K562 (cell line): ENCODE data around the gene LPCAT1. TPM values are rescaled to one million over a fixed set of nuclear protein-coding genes. Genes with fewer than 3 reads are reported as not detected.

Experiments
- ATAC-seq: fragments of 200-7000 bp; cut with Tn5 transposase; 3 replicates; pipeline ENCODE4 v1.9.1; 2020; ENCODE audit warnings: moderate library complexity
- BruUV-seq: library from RNA; stranded (reverse); fragments of 400-500 nt; replicated peaks from 2 replicates; lab custom pipeline; 2021; lab: Mats Ljungman, UMichigan
- CTCF ChIA-PET: fragments of 300-600 bp; formaldehyde crosslinking; extraction: SDS; loops from one replicate; lab custom pipeline; 2021; ENCODE audit warnings: low intra/inter-chr PET ratio; lab: Yijun Ruan, JAX
- POLR2A ChIA-PET: fragments of 300-600, 350-650 bp; sonication (Branson Sonifier 250); formaldehyde crosslinking; extraction: SDS; loops from one replicate; lab custom pipeline; 2021; ENCODE audit warnings: antibody characterized with exemption, inconsistent platforms; lab: Yijun Ruan, JAX
- DNase-seq, 4 experiments: peaks; one replicate each; pipeline versions ENCODE4 v3.0.0 to v3.0.0-alpha.2; 2011 to 2018; ENCODE audit warnings: low spot score in 3 of 4, mixed read lengths in 3 of 4; ENCODE audit errors: extremely low read depth in 1 of 4
- FAIRE-seq: peaks from 2 replicates; lab custom pipeline; 2011; peaks lifted over from hg19 to GRCh38; lab: Jason Lieb, UNC
- H2AFZ ChIP-seq: 2 replicates; pipeline ENCODE4 v1.6.0; 2011; ENCODE audit warnings: low read depth, low read length, control low read depth, inconsistent platforms
- H3K27ac ChIP-seq: fragments of 200-600 bp; 3 replicates; pipeline ENCODE4 v1.8.0; 2011; ENCODE audit warnings: low read depth, mild to moderate bottlenecking, control low read depth, inconsistent platforms, low read length, moderate library complexity, mixed read lengths; ENCODE audit errors: extremely low read depth
- H3K27me3 ChIP-seq, 2 experiments: fragments of 300-600 bp in 1 of 2; 2 replicates in 1 of 2; 3 replicates in 1 of 2; pipeline versions ENCODE4 v1.6.0 to v1.8.0; 2011; ENCODE audit warnings: inconsistent platforms in 2 of 2, low read length in 2 of 2, mild to moderate bottlenecking in 1 of 2, mixed read lengths in 1 of 2, moderate library complexity in 1 of 2; ENCODE audit not compliant: control insufficient read depth in 2 of 2, insufficient read depth in 2 of 2
- H3K36me3 ChIP-seq: fragments of 300-600 bp; 3 replicates; pipeline ENCODE4 v1.8.0; 2011; ENCODE audit warnings: mild to moderate bottlenecking, low read length, inconsistent platforms; ENCODE audit not compliant: control insufficient read depth, insufficient read depth
- H3K4me1 ChIP-seq, 2 experiments: fragments of 200-600 bp in 1 of 2; replicated peaks in 1 of 2; 2 replicates in 1 of 2; 3 replicates in 1 of 2; pipeline versions ENCODE4 v1.5.1 to v1.8.0; 2011; ENCODE audit warnings: inconsistent platforms in 2 of 2, low read length in 2 of 2, mild to moderate bottlenecking in 1 of 2, mixed read lengths in 1 of 2, moderate library complexity in 1 of 2; ENCODE audit not compliant: control insufficient read depth in 2 of 2, insufficient read depth in 2 of 2
- H3K4me2 ChIP-seq: 2 replicates; pipeline ENCODE4 v1.6.1; 2011; ENCODE audit warnings: low read length, control low read depth, inconsistent platforms, mixed read lengths; ENCODE audit not compliant: insufficient read depth
- H3K4me3 ChIP-seq: fragments of 200-600 bp; sonication (generic), shearing (Covaris generic); 2 replicates; pipeline ENCODE4 v1.5.1; 2016; ENCODE audit warnings: control low read depth, inconsistent platforms
- H3K79me2 ChIP-seq: fragments of 200-600 bp; 3 replicates; pipeline ENCODE4 v1.8.0; 2011; ENCODE audit warnings: low read length, inconsistent platforms; ENCODE audit not compliant: control insufficient read depth, insufficient read depth
- H3K9ac ChIP-seq, 2 experiments: 2 replicates each; pipeline versions ENCODE4 v1.6.0 to v1.6.1; 2011; ENCODE audit warnings: low read depth in 2 of 2, low read length in 2 of 2, control low read depth in 1 of 2, inconsistent platforms in 1 of 2, mild to moderate bottlenecking in 1 of 2, mixed read lengths in 1 of 2; ENCODE audit not compliant: insufficient read depth in 1 of 2
- H3K9me1 ChIP-seq: one replicate; pipeline ENCODE4 v1.6.0; 2011; ENCODE audit warnings: inconsistent platforms, mild to moderate bottlenecking, low read length, moderate library complexity; ENCODE audit not compliant: control insufficient read depth, insufficient read depth
- H3K9me3 ChIP-seq: replicated peaks from 2 replicates; pipeline ENCODE4 v1.5.1; 2011; ENCODE audit warnings: low read depth, low read length, inconsistent platforms; ENCODE audit not compliant: control insufficient read depth, insufficient read depth
- H4K20me1 ChIP-seq: replicated peaks from 2 replicates; pipeline ENCODE4 v1.6.1; 2011; ENCODE audit warnings: low read length, inconsistent platforms, mixed read lengths; ENCODE audit not compliant: control insufficient read depth, insufficient read depth
- CTCFL ChIP-seq: IDR thresholded peaks from 2 replicates; pipeline ENCODE4 v1.6.1; 2011; ENCODE audit warnings: borderline replicate concordance, low read depth, mild to moderate bottlenecking, moderate library complexity, low read length; ENCODE audit not compliant: insufficient read depth, poor library complexity, severe bottlenecking
- GTF2B ChIP-seq: IDR thresholded peaks from 2 replicates; pipeline ENCODE4 v1.6.1; 2011; ENCODE audit not compliant: insufficient read length; ENCODE audit errors: extremely low read depth
- GTF2F1 ChIP-seq: IDR thresholded peaks from 2 replicates; pipeline ENCODE4 v1.6.1; 2011; ENCODE audit warnings: low read depth, low read length, improper control_type of control experiment
- HOXB6 ChIP-seq: fragments of 250-450 bp; sonication (Bioruptor Pico); IDR thresholded peaks from 2 replicates; pipeline ENCODE4 v1.5.1; 2022; ENCODE audit warnings: mild to moderate bottlenecking, borderline replicate concordance
- RB1 ChIP-seq: fragments of 450-650 bp; IDR thresholded peaks from 2 replicates; pipeline ENCODE4 v1.6.1; 2017; ENCODE audit warnings: low read depth, mild to moderate bottlenecking
- RERE ChIP-seq: sonication (generic); formaldehyde crosslinking; IDR thresholded peaks from 2 replicates; pipeline ENCODE4 v1.8.0; 2023; ENCODE audit warnings: missing genetic modification reagents, mild to moderate bottlenecking, borderline replicate concordance
- SP2 ChIP-seq: IDR thresholded peaks from 2 replicates; pipeline ENCODE4 v1.6.1; 2011; ENCODE audit warnings: mild to moderate bottlenecking, low read depth, low read length, moderate library complexity; ENCODE audit not compliant: poor library complexity, severe bottlenecking; ENCODE audit errors: extremely low read depth
- STAT5A ChIP-seq: IDR thresholded peaks from 2 replicates; pipeline ENCODE4 v1.6.1; 2012; ENCODE audit warnings: low read length, inconsistent platforms, borderline replicate concordance
- WHSC1 ChIP-seq: IDR thresholded peaks from one replicate; pipeline ENCODE4 v1.6.1; 2012; ENCODE audit warnings: low read length, control low read depth, inconsistent platforms
- ZKSCAN8 ChIP-seq: fragments of 200-800 bp; sonication (Bioruptor generic); IDR thresholded peaks from 2 replicates; pipeline ENCODE4 v1.6.1; 2016; ENCODE audit warnings: missing genetic modification characterization, missing compliant biosample characterization
- ZNF174 ChIP-seq: fragments of 250-450 bp; sonication (Bioruptor Pico); IDR thresholded peaks from 2 replicates; pipeline ENCODE4 v1.4.0; 2020; ENCODE audit warnings: mild to moderate bottlenecking
- ZNF668 ChIP-seq: fragments of 250-450 bp; sonication (Bioruptor Pico); IDR thresholded peaks from 2 replicates; pipeline ENCODE4 v1.8.0; 2022; ENCODE audit warnings: mild to moderate bottlenecking, inconsistent platforms
- ZNF717 ChIP-seq: fragments of 250-450 bp; sonication (Bioruptor Pico); IDR thresholded peaks from 2 replicates; pipeline ENCODE4 v1.5.0; 2021
- ZNF780A ChIP-seq: fragments of 250-450 bp; sonication (Bioruptor Pico); IDR thresholded peaks from 2 replicates; pipeline ENCODE4 v1.5.0; 2021; ENCODE audit warnings: mild to moderate bottlenecking
- WGBS: fragments of 100-300 bp; shearing (Covaris generic); methylation state at CpG from one replicate; pipeline ENCODE4 v1.1.6; 2016; ENCODE audit warnings: low coverage, mixed read lengths; ENCODE audit not compliant: insufficient coverage; ENCODE audit errors: missing lambda C conversion rate; 5-methylcytosine and 5-hydroxymethylcytosine counted together
- in situ Hi-C: fragments of 300-500 bp; cut with MboI; formaldehyde crosslinking; loops from 4 replicates; pipeline ENCODE4 v1.15.0; 2018; ENCODE audit warnings: inconsistent platforms, mixed read lengths
- intact Hi-C: fragments of 100-400 bp; cut with micrococcal nuclease; formaldehyde crosslinking; loops from 2 replicates; pipeline ENCODE4 v1.14.2; 2022
- polyA plus RNA-seq, 8 experiments: library from polyadenylated mRNA; depleted of rRNA in 4 of 8; stranded (reverse) in 5 of 8; unstranded in 3 of 8; fragments of >200 nt; fragmentation: Nextera tagmentation in 2 of 8; fragmentation: Illumina TruSeq in 1 of 8; extraction: Ambion mirVana in 2 of 8; extraction: Trizol in 1 of 8; gene quantifications; 2 replicates each; pipeline versions ENCODE4 v1.2.1 to v1.2.3, GENCODE V29; 2011 to 2014; ENCODE audit warnings: inconsistent platforms in 1 of 8, missing spikeins in 1 of 8
- total RNA-seq, 7 experiments: library from RNA; depleted of rRNA in 6 of 7; stranded (reverse); fragments of >200 nt in 6 of 7; fragmentation: Illumina TruSeq in 2 of 7; extraction: Trizol in 2 of 7; gene quantifications; 2 replicates each; pipeline versions ENCODE4 v1.2.1 to v1.2.3, GENCODE V29; 2011 to 2021; ENCODE audit warnings: low replicate concordance in 1 of 7

LPCAT1 gene
- total and polyA plus RNA-seq, 9 of the 15 experiments (the other 6 are each of a cell fraction or from before 2014, with no cell fraction given) = 0.14 to 18.4 (median 13.9) TPM

- DNase-seq (no peak), ATAC-seq (no peak; the same call in 2 of the 3 replicates), FAIRE-seq (no peak)
- H2AFZ ChIP-seq = no peak overlapping the region
- intact Hi-C loops = no loop called here
- H3K4me2 ChIP-seq = no peak overlapping the region
- ChIA-PET POLR2A (interaction anchor here (0.5 to 1.2 kb wide), 4 partner anchors 9 to 88 kb away, joined by 3 to 7 read pairs (median 3); no protein-coding TSS in a partner anchor), CTCF (no interaction called here)
- no peaks in the 10 kb centered on the region for H3K79me2 ChIP-seq
- in situ Hi-C loops = no loop called here
- H3K4me3 ChIP-seq = no peak overlapping the region
- H4K20me1 ChIP-seq = peaks cover 15% of the 10 kb centered on the region
- H3K27ac ChIP-seq = no peak overlapping the region
- TF ChIP-seq CTCFL (no peak), WHSC1 (no peak), RERE (no peak), ZKSCAN8 (CRISPR knock-in tag) (no peak), STAT5A (no peak), RB1 (no peak), ZNF668 (CRISPR knock-in tag) (no peak), GTF2B (no peak), HOXB6 (CRISPR knock-in tag) (no peak), GTF2F1 (no peak), ZNF174 (CRISPR knock-in tag) (no peak), ZNF717 (CRISPR knock-in tag) (no peak), ZNF780A (CRISPR knock-in tag) (no peak), SP2 (no peak)
- peaks cover 47 to 62% of the 10 kb centered on the region in 2 experiments for H3K27me3 ChIP-seq
- no peak overlapping the region; a peak in 1 of 4 replicates for H3K9ac ChIP-seq
- no peaks in the 10 kb centered on the region for H3K36me3 ChIP-seq
- peaks cover 0 to 7% of the 10 kb centered on the region in 2 experiments; a peak in 2 of 5 replicates for H3K4me1 ChIP-seq
- no TSS peak for BruUV-seq
- H3K9me3 ChIP-seq = no peaks in the 10 kb centered on the region
- 7% methylated on average over 17 of the region's 18 CpGs for WGBS
- no peaks in the 10 kb centered on the region for H3K9me1 ChIP-seq
These were observed 22.8 kb upstream of the LPCAT1 start for GRCh38 chr5:1546556-1546955.
